ENCODE data around the gene DZIP1.

DNA sequence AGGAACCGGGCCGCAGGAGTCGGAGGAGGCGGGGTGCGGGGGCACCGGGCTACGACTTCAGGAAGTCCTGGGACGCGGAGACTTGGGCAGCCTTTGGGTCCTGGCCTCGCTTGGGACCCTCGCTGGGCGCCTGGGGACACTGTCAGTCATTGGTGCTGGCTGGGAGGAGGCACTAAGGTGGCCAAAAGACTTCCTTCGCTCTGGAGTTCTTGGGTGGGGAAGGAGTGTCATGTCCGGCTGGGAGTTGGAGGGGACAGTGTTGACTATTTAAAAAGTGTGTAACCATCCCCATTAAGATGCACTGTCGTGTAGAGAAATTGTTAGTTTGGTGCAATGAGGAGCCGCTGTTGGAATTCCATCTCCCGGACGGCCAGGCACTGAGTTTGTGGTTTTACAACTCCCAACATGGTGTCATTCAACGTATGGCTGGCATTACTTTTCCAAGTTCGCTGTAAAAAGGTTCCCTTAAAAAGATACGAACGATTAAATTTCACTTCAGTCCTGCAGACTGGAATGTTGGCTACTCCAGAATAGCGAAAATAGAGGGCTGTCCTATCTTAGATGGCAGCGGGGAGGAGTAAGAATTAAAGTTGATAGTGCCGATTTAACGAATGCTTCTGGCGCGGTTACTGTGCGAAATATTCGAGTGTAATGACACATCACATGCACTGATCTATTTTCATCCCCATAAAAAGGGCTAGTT lies 33.2 kb upstream of the DZIP1 start:
- no peak for TF ChIP-seq CREB1 (IDR thresholded peaks at IDR 0.05; ENCODE audit: low read depth)
- no peak for TF ChIP-seq FOXM1 (IDR thresholded peaks at IDR 0.05; ENCODE audit: borderline replicate concordance, low read depth)
- TF ChIP-seq, protein P1, sequence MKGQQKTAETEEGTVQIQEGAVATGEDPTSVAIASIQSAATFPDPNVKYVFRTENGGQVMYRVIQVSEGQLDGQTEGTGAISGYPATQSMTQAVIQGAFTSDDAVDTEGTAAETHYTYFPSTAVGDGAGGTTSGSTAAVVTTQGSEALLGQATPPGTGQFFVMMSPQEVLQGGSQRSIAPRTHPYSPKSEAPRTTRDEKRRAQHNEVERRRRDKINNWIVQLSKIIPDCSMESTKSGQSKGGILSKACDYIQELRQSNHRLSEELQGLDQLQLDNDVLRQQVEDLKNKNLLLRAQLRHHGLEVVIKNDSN (IDR thresholded peaks at IDR 0.05): no peak
- no peak for TF ChIP-seq TAF1 (IDR thresholded peaks at IDR 0.05; ENCODE audit: low read depth)
- TF ChIP-seq, protein P2, sequence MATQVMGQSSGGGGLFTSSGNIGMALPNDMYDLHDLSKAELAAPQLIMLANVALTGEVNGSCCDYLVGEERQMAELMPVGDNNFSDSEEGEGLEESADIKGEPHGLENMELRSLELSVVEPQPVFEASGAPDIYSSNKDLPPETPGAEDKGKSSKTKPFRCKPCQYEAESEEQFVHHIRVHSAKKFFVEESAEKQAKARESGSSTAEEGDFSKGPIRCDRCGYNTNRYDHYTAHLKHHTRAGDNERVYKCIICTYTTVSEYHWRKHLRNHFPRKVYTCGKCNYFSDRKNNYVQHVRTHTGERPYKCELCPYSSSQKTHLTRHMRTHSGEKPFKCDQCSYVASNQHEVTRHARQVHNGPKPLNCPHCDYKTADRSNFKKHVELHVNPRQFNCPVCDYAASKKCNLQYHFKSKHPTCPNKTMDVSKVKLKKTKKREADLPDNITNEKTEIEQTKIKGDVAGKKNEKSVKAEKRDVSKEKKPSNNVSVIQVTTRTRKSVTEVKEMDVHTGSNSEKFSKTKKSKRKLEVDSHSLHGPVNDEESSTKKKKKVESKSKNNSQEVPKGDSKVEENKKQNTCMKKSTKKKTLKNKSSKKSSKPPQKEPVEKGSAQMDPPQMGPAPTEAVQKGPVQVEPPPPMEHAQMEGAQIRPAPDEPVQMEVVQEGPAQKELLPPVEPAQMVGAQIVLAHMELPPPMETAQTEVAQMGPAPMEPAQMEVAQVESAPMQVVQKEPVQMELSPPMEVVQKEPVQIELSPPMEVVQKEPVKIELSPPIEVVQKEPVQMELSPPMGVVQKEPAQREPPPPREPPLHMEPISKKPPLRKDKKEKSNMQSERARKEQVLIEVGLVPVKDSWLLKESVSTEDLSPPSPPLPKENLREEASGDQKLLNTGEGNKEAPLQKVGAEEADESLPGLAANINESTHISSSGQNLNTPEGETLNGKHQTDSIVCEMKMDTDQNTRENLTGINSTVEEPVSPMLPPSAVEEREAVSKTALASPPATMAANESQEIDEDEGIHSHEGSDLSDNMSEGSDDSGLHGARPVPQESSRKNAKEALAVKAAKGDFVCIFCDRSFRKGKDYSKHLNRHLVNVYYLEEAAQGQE (IDR thresholded peaks at IDR 0.05; ENCODE audit: low read depth): no peak
- TF ChIP-seq CEBPB (IDR thresholded peaks at IDR 0.05): no peak
- TF ChIP-seq EP300 (IDR thresholded peaks at IDR 0.05; ENCODE audit: borderline replicate concordance): no peak
- TF ChIP-seq, protein P3, sequence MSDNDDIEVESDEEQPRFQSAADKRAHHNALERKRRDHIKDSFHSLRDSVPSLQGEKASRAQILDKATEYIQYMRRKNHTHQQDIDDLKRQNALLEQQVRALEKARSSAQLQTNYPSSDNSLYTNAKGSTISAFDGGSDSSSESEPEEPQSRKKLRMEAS (IDR thresholded peaks at IDR 0.05): no peak
- no peak for TF ChIP-seq RAD21 (IDR thresholded peaks at IDR 0.05; ENCODE audit: low read depth)
